Activated T-helper 1 cell treated with anti-CD3 and anti-CD28 coated beads, Interleukin-2, amount 50 U/mL, for 16 hours (primary cell): Measurements from ENCODE around the gene CCR8.
"Not testable (repeated sequence)": the region's sequence is repeated elsewhere in the genome, so short reads cannot be mapped to it uniquely, and the experiment has no call there.

Experiments
- DNase-seq, 2 donors: peaks; one replicate each; pipeline ENCODE4 v3.0.0-alpha.2; 2020; ENCODE audit warnings: low read depth in 1 of 2, low spot score in 1 of 2

The CCR8 gene

GRCh38 chr3:39347586-39347876 is 18.0 kb downstream of the CCR8 start:
- no peak for DNase-seq

GRCh38 chr3:39349080-39349479 is 19.6 kb downstream of the CCR8 start:
- no peak for DNase-seq

GRCh38 chr3:39350714-39351113 is 21.2 kb downstream of the CCR8 start:
- DNase-seq, result no peak

GRCh38 chr3:39351134-39351533 is 21.6 kb downstream of the CCR8 start:
- DNase-seq, result not testable (repeated sequence)

GRCh38 chr3:39353168-39353927 is 23.8 kb downstream of the CCR8 start:
- not testable (repeated sequence) for DNase-seq

- DNase-seq, result no peak
These were observed 28.8 kb downstream of the CCR8 start for GRCh38 chr3:39358333-39358732.

GRCh38 chr3:39361252-39361927 is 31.9 kb downstream of the CCR8 start:
- DNase-seq, result no peak

- no peak for DNase-seq
These were observed 32.7 kb downstream of the CCR8 start for GRCh38 chr3:39362192-39362591.

- no peak for DNase-seq
These were observed 33.3 kb downstream of the CCR8 start for GRCh38 chr3:39362812-39363211.

- not testable (repeated sequence) for DNase-seq
These were observed 40.9 kb downstream of the CCR8 start for GRCh38 chr3:39370450-39370849.

GRCh38 chr3:39372833-39373232 is 43.3 kb downstream of the CCR8 start:
- DNase-seq, result no peak

- no peak for DNase-seq
These were observed 47.6 kb downstream of the CCR8 start for GRCh38 chr3:39376959-39377634.

- DNase-seq, result no peak
These were observed 48.6 kb downstream of the CCR8 start for GRCh38 chr3:39378088-39378487.

- no peak for DNase-seq
These were observed 49.7 kb downstream of the CCR8 start for GRCh38 chr3:39378957-39379777.

GRCh38 chr3:39379778-39380155 is 50.3 kb downstream of the CCR8 start:
- no peak for DNase-seq

- no peak for DNase-seq
These were observed 51.9 kb downstream of the CCR8 start for GRCh38 chr3:39381432-39381831.
